ENCODE data around the gene ABCC1.

Gene ABCC1

DNA sequence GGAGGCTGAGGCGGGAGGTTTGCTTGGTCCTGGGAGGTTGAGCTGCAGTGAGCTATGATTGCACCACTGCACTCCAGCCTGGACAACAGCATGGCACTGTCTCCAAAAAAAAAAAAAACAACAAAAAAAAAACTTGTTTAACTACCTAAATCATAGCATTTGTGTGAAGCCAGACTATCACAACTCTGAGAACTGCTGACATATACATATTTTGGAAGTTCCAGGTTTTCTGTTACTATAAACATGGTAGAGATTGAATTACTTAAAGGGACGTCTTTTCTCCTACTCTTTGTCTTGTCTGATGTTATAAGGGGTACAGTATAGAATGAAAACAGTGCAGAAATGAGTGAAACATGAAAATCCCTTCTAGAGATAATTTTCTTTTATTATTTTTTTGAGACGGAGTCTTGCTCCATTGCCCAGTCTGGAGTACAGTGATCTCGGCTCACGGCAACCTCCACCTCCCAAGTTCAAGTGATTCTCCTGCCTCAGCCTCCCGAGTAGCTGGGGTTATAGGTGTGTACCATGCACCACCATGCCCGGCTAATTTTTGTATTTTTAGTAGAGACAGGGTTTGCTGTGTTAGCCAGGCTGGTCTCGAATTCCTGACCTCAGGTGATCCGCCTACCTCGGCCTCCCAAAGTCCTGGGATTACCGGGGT lies 18.4 kb downstream of the ABCC1 start:
- Histone ChIP-seq H3K36me3 (peaks cover 53 to 89% (median 69%) of the 10 kb centered on the region in 11 experiments), H3K4me2 (no peak overlapping the region)
- no peak for TF ChIP-seq Cebpa-rat (IDR thresholded peaks at IDR 0.05)

DNA sequence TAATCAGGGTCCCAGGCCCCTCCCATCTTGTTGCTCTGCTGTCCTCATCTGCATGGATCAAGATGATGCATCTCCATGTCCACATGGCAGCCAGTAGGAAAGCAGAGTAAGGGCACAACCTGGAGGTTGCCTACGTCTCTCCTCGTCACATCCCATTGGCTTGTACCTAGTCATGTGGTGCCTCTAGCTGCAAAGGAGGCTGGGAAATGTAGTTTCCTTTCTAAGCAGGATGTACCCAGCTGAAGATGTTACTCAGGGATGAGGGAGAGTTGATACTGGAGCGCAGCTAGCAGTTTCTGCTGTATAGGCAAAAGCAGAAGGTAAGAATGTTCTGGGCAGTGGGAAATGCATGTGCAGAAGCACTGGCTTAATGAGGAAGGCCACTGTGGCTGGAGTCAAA lies 20.8 kb downstream of the ABCC1 start:
- Histone ChIP-seq H4K20me1 (peaks cover 10 to 70% (median 47%) of the 10 kb centered on the region in 11 experiments; a peak in 19 of 22 replicates), H3K4me2 (no peak overlapping the region), H3K27ac (no peak overlapping the region), H3K36me3 (peaks cover 53 to 97% (median 75%) of the 10 kb centered on the region in 11 experiments), H3K4me1 (no peaks in the 10 kb centered on the region), H3K9me3 (replicated peaks in 1 of 11) (peaks cover 36 to 73% (median 58%) of the 10 kb centered on the region in 11 experiments), H3K4me3 (0 out of 20 replicates have a peak overlapping the region, but pooled peaks of 1 of the 10 experiments have one; percentile 6), H3K9ac (no peak overlapping the region), H3K27me3 (no peaks in the 10 kb centered on the region)
- TF ChIP-seq Cebpa-rat (IDR thresholded peaks at IDR 0.05), result no peak

More for the DNA sequence above, 18.4 kb downstream of the ABCC1 start:
- no peak overlapping the region for H3K27ac ChIP-seq
- peaks cover 16 to 70% (median 37%) of the 10 kb centered on the region in 11 experiments; a peak in 19 of 22 replicates for H4K20me1 ChIP-seq
- peaks cover 45 to 73% (median 66%) of the 10 kb centered on the region in 11 experiments for H3K9me3 ChIP-seq (replicated peaks in 1 of 11)
- no peak overlapping the region for H3K9ac ChIP-seq
- no peaks in the 10 kb centered on the region for H3K27me3 ChIP-seq
- no peak overlapping the region for H3K4me3 ChIP-seq
- no peaks in the 10 kb centered on the region for H3K4me1 ChIP-seq

DNA sequence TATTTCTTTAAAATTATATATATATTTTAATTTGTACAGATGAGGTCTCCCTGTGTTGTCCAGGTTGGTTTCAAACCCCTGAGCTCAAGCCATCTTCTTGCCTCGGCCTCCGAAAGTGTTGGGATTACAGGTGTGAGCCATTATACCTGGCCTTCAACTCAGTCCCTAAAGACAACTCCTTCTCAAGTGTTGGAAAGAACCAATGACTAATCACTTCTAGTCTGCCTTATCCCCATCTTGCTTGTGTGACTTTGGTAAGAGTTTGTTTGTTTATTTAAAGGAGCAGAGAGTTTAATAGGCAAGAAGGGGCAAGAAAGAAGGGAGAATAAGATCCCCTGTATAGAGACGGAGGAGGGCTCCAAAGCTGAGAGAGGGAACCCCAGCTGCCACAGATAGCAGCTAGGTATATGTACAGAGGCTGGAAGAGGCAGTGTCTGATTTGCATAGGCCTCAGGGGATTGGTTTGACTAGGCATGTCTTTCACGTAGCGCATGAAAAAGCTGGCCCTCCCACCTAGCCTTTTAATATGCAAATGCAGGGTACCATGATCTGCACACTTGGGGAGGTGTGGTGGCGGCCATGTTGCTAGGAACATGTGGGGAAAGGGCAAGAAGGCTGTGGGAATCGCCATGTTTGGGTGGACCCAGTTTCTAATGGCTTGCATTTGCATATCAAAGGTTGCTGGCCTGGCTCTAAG lies 21.5 kb downstream of the ABCC1 start:
- Histone ChIP-seq H4K20me1 (peaks cover 10 to 70% (median 41%) of the 10 kb centered on the region in 11 experiments; a peak in 19 of 22 replicates), H3K27me3 (no peaks in the 10 kb centered on the region), H3K4me1 (no peaks in the 10 kb centered on the region), H3K9me3 (replicated peaks in 1 of 11) (peaks cover 36 to 80% (median 65%) of the 10 kb centered on the region in 11 experiments), H3K36me3 (peaks cover 56 to 98% (median 82%) of the 10 kb centered on the region in 11 experiments), H3K27ac (no peak overlapping the region), H3K9ac (no peak overlapping the region), H3K4me2 (no peak overlapping the region), H3K4me3 (0 out of 20 replicates have a peak overlapping the region, but pooled peaks of 2 of the 10 experiments have one; percentile 6 to 19)
- no peak for TF ChIP-seq Cebpa-rat (IDR thresholded peaks at IDR 0.05)

DNA sequence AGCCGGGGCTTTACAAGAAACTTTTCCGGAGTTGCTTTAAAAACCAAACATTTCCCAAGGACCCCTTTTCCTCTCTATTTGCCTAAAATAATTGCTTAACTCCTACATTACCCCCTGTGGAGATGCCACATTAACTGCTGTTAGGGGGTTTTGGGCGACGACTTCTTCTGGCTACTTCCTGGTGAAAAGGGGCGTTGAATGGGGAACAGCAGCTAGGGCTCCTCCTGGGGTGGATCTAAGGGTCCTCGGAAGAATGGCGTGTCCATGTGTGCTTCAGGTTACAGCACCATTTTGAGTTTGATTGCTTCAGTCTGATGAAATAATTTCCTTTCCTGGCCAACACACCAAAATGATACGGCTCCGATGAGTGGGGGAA lies 22.0 kb downstream of the ABCC1 start:
- peaks cover 10 to 70% (median 35%) of the 10 kb centered on the region in 11 experiments; a peak in 18 of 22 replicates for H4K20me1 ChIP-seq
- H3K9ac ChIP-seq, result no peak overlapping the region
- H3K4me1 ChIP-seq, result peaks cover 0 to 4% (median 0%) of the 10 kb centered on the region in 10 experiments; a peak in 3 of 20 replicates
- no peak overlapping the region; a peak in 1 of 20 replicates for H3K4me3 ChIP-seq
- no peak for TF ChIP-seq Cebpa-rat (IDR thresholded peaks at IDR 0.05)
- H3K27ac ChIP-seq, result no peak overlapping the region
- H3K27me3 ChIP-seq, result no peaks in the 10 kb centered on the region
- no peak overlapping the region for H3K4me2 ChIP-seq
- H3K36me3 ChIP-seq, result peaks cover 59 to 98% (median 88%) of the 10 kb centered on the region in 11 experiments
- H3K9me3 ChIP-seq (replicated peaks in 1 of 11), result peaks cover 39 to 85% (median 71%) of the 10 kb centered on the region in 11 experiments

DNA sequence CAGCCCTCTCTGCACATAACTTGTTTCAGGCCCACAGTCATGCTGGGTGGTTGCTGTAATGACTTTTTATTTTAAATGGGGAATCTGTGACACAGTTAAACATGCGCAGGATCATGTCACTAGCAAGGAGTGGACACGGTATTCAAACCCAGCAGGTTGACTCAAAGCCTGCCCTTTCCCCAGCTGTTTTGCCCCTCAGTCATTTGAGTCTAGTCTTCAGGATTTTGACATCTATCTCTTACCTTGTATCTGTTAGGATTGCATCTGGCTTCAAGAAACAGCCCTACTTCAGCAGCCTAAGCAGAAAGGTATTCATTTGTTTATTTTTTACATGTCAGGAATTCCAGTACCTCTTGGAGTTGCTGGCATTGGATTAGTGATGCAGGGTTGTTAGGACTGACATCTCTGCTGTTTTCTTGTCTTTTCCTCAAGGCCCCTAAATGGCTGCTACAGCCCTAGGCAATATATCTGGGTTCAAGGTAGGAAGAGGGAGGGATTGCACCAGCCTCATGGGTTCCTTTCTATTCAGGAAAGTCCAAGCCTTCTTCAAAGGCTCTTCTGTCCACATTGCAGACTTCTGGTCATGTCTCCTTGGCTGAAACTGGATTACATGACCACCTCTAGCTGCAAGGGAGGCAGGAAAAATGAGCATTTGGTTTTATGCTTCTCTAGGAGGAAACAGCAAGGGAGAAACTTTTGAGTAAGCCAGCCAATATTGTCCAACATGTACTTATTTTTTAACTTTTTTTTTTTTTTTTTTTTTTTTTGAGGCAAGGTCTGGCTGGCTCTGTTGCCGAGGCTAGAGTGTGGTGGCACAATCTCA lies 22.8 kb downstream of the ABCC1 start:
- H3K27ac ChIP-seq, result no peak overlapping the region
- peaks cover 3 to 67% (median 28%) of the 10 kb centered on the region in 11 experiments; a peak in 15 of 22 replicates for H4K20me1 ChIP-seq
- peaks cover 0 to 10% (median 2%) of the 10 kb centered on the region in 10 experiments; a peak in 5 of 20 replicates for H3K4me1 ChIP-seq
- no peaks in the 10 kb centered on the region for H3K27me3 ChIP-seq
- peak overlapping the region in 1 of 10 experiments; percentile 15; a peak in 1 of 20 replicates for H3K4me3 ChIP-seq
- H3K9ac ChIP-seq, result no peak overlapping the region
- H3K9me3 ChIP-seq (replicated peaks in 1 of 11), result peaks cover 47 to 94% (median 79%) of the 10 kb centered on the region in 11 experiments
- no peak overlapping the region for H3K4me2 ChIP-seq
- TF ChIP-seq Cebpa-rat (IDR thresholded peaks at IDR 0.05), result no peak
- H3K36me3 ChIP-seq, result peaks cover 61 to 98% (median 93%) of the 10 kb centered on the region in 11 experiments

DNA sequence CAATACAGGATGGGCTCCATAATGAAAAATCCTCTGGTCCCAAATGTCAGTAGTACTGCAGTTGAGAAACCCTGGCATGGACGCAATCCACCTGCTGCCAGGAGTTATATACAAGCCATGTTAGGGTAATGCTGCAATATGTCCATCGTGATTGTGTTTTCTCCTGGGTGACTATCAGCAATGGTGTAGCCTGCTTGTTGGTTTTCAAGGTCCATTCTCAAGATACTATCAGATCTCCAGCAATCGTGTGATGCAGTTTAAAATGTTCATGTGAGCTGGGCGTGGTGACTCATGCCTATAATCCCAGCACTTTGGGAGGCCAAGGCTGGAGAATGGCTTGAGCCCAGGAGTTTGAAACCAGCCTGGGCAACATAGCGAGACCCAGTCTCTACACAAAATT lies 24.0 kb downstream of the ABCC1 start:
- H4K20me1 ChIP-seq, result peaks cover 0 to 55% (median 21%) of the 10 kb centered on the region in 11 experiments; a peak in 15 of 22 replicates
- peaks cover 59 to 97% (median 83%) of the 10 kb centered on the region in 11 experiments for H3K9me3 ChIP-seq (replicated peaks in 1 of 11)

DNA sequence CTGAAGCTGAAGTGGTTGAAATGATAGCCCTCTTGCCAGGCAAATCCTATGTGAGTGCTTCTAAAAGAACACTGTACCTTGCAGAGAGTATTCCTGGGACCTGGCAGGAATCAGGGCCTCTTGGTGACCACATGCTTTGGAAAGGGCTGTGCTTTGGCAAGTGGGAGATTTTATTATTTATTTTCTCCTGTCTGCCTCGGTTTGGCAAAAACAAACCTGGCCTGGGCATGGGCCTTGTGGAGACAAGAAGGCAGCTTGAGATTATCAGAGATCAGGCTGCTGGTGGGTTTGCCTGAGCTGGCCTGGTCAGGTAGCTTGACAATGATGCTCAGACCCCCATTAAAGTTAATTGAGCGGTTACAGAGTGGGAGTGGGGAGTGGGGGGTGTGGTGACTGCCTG lies 24.6 kb downstream of the ABCC1 start:
- no peaks in the 10 kb centered on the region for H3K27me3 ChIP-seq
- H4K20me1 ChIP-seq, result peaks cover 0 to 50% (median 21%) of the 10 kb centered on the region in 11 experiments; a peak in 14 of 22 replicates
- no peak overlapping the region for H3K4me3 ChIP-seq
- H3K9me3 ChIP-seq (replicated peaks in 1 of 11), result peaks cover 65 to 97% (median 83%) of the 10 kb centered on the region in 11 experiments
- no peak for TF ChIP-seq Cebpa-rat (IDR thresholded peaks at IDR 0.05)
- no peak overlapping the region for H3K4me2 ChIP-seq
- H3K9ac ChIP-seq, result no peak overlapping the region
- H3K4me1 ChIP-seq, result peaks cover 0 to 10% (median 2%) of the 10 kb centered on the region in 10 experiments; a peak in 5 of 20 replicates
- H3K27ac ChIP-seq, result no peak overlapping the region
- peaks cover 70 to 100% (median 98%) of the 10 kb centered on the region in 11 experiments for H3K36me3 ChIP-seq

More for the DNA sequence above, 24.0 kb downstream of the ABCC1 start:
- H3K36me3 ChIP-seq, result peaks cover 67 to 100% (median 98%) of the 10 kb centered on the region in 11 experiments
- no peak for TF ChIP-seq Cebpa-rat (IDR thresholded peaks at IDR 0.05)
- H3K9ac ChIP-seq, result no peak overlapping the region
- peaks cover 0 to 10% (median 2%) of the 10 kb centered on the region in 10 experiments; a peak in 5 of 20 replicates for H3K4me1 ChIP-seq
- H3K4me3 ChIP-seq, result no peak overlapping the region
- H3K27me3 ChIP-seq, result no peaks in the 10 kb centered on the region
- H3K27ac ChIP-seq, result no peak overlapping the region
- no peak overlapping the region for H3K4me2 ChIP-seq

DNA sequence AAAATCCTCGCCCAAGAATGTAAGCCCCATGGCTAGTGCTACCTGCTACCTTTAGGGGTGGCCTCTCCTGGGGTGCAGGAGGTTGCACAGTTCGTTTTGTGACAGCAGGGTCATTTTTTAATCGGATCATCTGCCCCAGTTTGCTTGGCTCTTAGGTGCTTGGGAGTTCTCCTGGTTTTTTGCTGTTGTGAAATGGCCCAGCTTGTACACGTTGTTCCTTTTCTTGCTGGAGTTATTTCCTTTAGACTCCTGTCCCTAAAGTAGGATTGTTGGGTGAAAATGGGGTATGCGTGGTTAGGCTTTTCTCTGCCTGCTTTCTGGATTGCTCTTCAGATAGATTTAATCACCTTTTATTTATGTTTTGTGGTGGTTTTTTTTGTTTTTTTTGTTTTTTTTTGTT lies 25.8 kb downstream of the ABCC1 start:
- TF ChIP-seq Cebpa-rat (IDR thresholded peaks at IDR 0.05), result no peak
- Histone ChIP-seq H3K4me1 (peaks cover 0 to 10% (median 2%) of the 10 kb centered on the region in 10 experiments; a peak in 5 of 20 replicates), H3K9me3 (replicated peaks in 1 of 11) (peaks cover 67 to 97% (median 83%) of the 10 kb centered on the region in 11 experiments)

More for the DNA sequence above, 25.8 kb downstream of the ABCC1 start:
- Histone ChIP-seq H3K9ac (no peak overlapping the region), H3K27ac (no peak overlapping the region), H3K27me3 (no peaks in the 10 kb centered on the region), H3K36me3 (peaks cover 75 to 100% (median 98%) of the 10 kb centered on the region in 11 experiments), H3K4me2 (no peak overlapping the region), H3K4me3 (no peak overlapping the region), H4K20me1 (peaks cover 0 to 50% (median 21%) of the 10 kb centered on the region in 11 experiments; a peak in 14 of 22 replicates)

Measured in BLaER1 treated with 17β-estradiol and CSF1 and Interleukin-3, amounts not matched to agents 10 nM and 100 nM (cell line).